Spinal cord (tissue), 4 donors: ENCODE data around the gene FBP1. TPM values are rescaled to one million over a fixed set of nuclear protein-coding genes. Genes with fewer than 3 reads are reported as not detected.

Experiments
- polyA plus RNA-seq, 2 donors: library from polyadenylated mRNA; unstranded; fragments of 120-200 nt; gene quantifications; one replicate each; pipeline ENCODE4 v1.2.1, GENCODE V29; 2013; ENCODE audit not compliant: insufficient read length in 2 of 2
- total RNA-seq, 2 donors: library from RNA; depleted of rRNA in 1 of 2; stranded (reverse); fragments of 120-200 nt in 1 of 2; fragments of >200 nt in 1 of 2; gene quantifications; one replicate each; pipeline versions ENCODE4 v1.2.3 to v1.2.4, GENCODE V29; 2013 to 2014

FBP1 gene
- total and polyA plus RNA-seq, 4 donors: 1.0 to 2.2 (median 1.5) TPM

Other genes with a start within 250 kb of the FBP1 start
- gene PCAT7, start 84.4 kb downstream of the FBP1 start, total RNA-seq: not detected
- under 1 TPM in 1 of 2 donors, not detected in 1; 0.53 TPM for gene PCAT7, start 84.4 kb downstream of the FBP1 start, polyA plus RNA-seq
- 1 to 10 TPM in 1 of 2 donors, not detected in 1; 8.0 TPM for gene FBP2, start 45.7 kb downstream of the FBP1 start, total RNA-seq
- gene FBP2, start 45.7 kb downstream of the FBP1 start, polyA plus RNA-seq: under 1 TPM in 1 of 2 donors, not detected in 1; 0.14 TPM
- 10 to 100 TPM; 66.8 to 77.4 TPM for gene AOPEP, start 87.2 kb upstream of the FBP1 start, total RNA-seq
- 10 to 100 TPM; 42.8 to 45.8 TPM for gene AOPEP, start 87.2 kb upstream of the FBP1 start, polyA plus RNA-seq